Testis (tissue), 3 donors: ENCODE measurements around the gene GLUL. TPM values are rescaled to one million over a fixed set of nuclear protein-coding genes. Genes with fewer than 3 reads are reported as not detected.

Experiments
- DNase-seq: peaks from one replicate; pipeline ENCODE4 v3.0.0-alpha.2; 2019
- H3K27ac ChIP-seq, 2 donors: fragments of 200-600 bp; sonication (generic); one replicate each; pipeline ENCODE4 v1.5.1; 2019
- H3K27me3 ChIP-seq: fragments of 200-600 bp; sonication (generic); one replicate; pipeline ENCODE4 v1.5.1; 2019
- H3K36me3 ChIP-seq: fragments of 200-600 bp; sonication (generic); one replicate; pipeline ENCODE4 v1.5.1; 2017; ENCODE audit warnings: low read depth; ENCODE audit errors: missing control alignments
- H3K4me1 ChIP-seq: fragments of 200-600 bp; sonication (generic); one replicate; pipeline ENCODE4 v1.5.1; 2019
- H3K4me3 ChIP-seq, 2 donors: fragments of 200-600 bp; sonication (generic); one replicate each; pipeline ENCODE4 v1.5.1; 2017 to 2019
- H3K9me3 ChIP-seq: fragments of 200-600 bp; sonication (generic); one replicate; pipeline ENCODE4 v1.5.1; 2017
- POLR2A ChIP-seq: fragments of 450-650 bp; IDR thresholded peaks from one replicate; pipeline ENCODE4 v1.6.1; 2017; ENCODE audit warnings: antibody characterized with exemption, mild to moderate bottlenecking, moderate library complexity
- WGBS, 2 donors: methylation state at CpG; one replicate each; pipeline ENCODE4 v1.1.5; 2018; 5-methylcytosine and 5-hydroxymethylcytosine counted together
- intact Hi-C: fragments of 100-400 bp; cut with DNase I; formaldehyde crosslinking; loops from one replicate; pipeline ENCODE4 v1.15.1; 2023; ENCODE audit warnings: low total_unique reads
- polyA plus RNA-seq: library from polyadenylated mRNA; stranded (reverse); fragments of 350-450 nt; fragmentation: Illumina TruSeq; extraction: RNeasy Lipid Tissue Mini Kit (QIAGEN cat#74804); gene quantifications from one replicate; pipeline ENCODE4 v1.2.3, GENCODE V29; 2014; ENCODE audit warnings: low read depth, low replicate concordance; ENCODE audit not compliant: insufficient read depth
- total RNA-seq, 2 donors: library from RNA; depleted of rRNA; stranded (reverse); fragments of >200 nt; gene quantifications; one replicate each; pipeline ENCODE4 v1.2.3, GENCODE V29; 2016
- TF ChIP-seq, protein P1 (sequence below), 3 experiments: fragments of 450-650 bp in 2 of 3; fragments of 200-600 bp in 1 of 3; sonication (generic) in 1 of 3; IDR thresholded peaks; one replicate each; pipeline ENCODE4 v1.5.1; 2016 to 2019; ENCODE audit warnings: antibody characterized with exemption in 3 of 3, mild to moderate bottlenecking in 2 of 3, moderate library complexity in 1 of 3

GLUL gene
- total and polyA plus RNA-seq, 3 donors from 2014 or later = 958 to 1,224 (median 1,066) TPM

DNA sequence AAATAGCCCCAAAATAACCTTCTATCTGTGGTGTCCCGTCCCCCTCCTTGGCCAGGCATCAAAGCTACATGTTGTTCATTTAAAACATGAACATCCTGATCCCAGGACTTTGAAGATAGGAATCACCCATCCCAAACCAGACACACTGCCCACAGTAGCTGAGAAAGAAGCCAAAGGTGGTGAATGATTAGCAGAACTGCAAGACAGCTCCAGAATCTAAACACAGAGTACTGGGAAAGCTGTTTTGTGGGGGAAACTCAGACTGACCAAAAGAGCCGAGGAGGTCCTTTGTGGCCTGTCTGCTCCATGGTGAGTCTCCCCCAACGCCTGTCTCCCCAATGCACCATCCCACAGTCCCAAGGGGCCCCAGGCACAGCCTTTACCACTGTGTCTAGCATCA lies 16.1 kb upstream of the GLUL start:
- intact Hi-C loops = no loop called here
- TF ChIP-seq, protein P1, sequence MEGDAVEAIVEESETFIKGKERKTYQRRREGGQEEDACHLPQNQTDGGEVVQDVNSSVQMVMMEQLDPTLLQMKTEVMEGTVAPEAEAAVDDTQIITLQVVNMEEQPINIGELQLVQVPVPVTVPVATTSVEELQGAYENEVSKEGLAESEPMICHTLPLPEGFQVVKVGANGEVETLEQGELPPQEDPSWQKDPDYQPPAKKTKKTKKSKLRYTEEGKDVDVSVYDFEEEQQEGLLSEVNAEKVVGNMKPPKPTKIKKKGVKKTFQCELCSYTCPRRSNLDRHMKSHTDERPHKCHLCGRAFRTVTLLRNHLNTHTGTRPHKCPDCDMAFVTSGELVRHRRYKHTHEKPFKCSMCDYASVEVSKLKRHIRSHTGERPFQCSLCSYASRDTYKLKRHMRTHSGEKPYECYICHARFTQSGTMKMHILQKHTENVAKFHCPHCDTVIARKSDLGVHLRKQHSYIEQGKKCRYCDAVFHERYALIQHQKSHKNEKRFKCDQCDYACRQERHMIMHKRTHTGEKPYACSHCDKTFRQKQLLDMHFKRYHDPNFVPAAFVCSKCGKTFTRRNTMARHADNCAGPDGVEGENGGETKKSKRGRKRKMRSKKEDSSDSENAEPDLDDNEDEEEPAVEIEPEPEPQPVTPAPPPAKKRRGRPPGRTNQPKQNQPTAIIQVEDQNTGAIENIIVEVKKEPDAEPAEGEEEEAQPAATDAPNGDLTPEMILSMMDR (IDR thresholded peaks at IDR 0.05) = no peak
- TF ChIP-seq POLR2A = no peak
- 37 to 48% methylated on average over 2 to 3 of the region's 3 CpGs for WGBS, 2 donors

DNA sequence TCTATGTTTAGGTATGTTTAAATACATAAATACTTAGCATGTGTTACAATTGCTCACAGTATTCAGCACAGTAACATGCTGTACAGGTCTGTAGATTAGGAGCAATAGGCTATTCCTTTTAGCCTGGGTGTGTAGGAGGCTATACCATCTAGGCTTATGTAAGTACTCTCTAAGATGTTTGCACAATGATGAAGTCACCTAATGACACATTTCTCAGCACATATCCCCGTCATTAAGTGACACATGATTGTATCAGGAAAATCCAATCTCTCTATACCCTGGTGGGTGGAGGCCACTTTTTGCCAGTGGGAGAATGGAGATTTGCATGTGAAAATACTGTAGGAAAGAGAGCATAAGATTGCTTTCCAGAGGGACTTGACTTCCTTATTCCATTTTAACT lies 14.4 kb upstream of the GLUL start:
- no peaks in the 10 kb centered on the region for H3K27me3 ChIP-seq
- no peaks in the 10 kb centered on the region for H3K36me3 ChIP-seq
- no peak for TF ChIP-seq POLR2A
- TF ChIP-seq, protein P1 (IDR thresholded peaks at IDR 0.05) = no peak
- 79 to 88% methylated on average over 1 of the region's 1 CpG for whole genome bisulfite sequencing, 2 donors
- intact Hi-C loops = no loop called here
- H3K4me3 ChIP-seq = no peak overlapping the region
- H3K4me1 ChIP-seq = no peaks in the 10 kb centered on the region
- H3K9me3 ChIP-seq = no peaks in the 10 kb centered on the region
- no peak for DNase-seq
- no peak overlapping the region for H3K27ac ChIP-seq

More for the DNA sequence above, 16.1 kb upstream of the GLUL start:
- H3K27me3 ChIP-seq = no peaks in the 10 kb centered on the region
- no peaks in the 10 kb centered on the region for H3K9me3 ChIP-seq
- no peak overlapping the region for H3K27ac ChIP-seq
- no peak for DNase-seq
- H3K4me3 ChIP-seq = no peak overlapping the region
- no peaks in the 10 kb centered on the region for H3K4me1 ChIP-seq
- no peaks in the 10 kb centered on the region for H3K36me3 ChIP-seq

DNA sequence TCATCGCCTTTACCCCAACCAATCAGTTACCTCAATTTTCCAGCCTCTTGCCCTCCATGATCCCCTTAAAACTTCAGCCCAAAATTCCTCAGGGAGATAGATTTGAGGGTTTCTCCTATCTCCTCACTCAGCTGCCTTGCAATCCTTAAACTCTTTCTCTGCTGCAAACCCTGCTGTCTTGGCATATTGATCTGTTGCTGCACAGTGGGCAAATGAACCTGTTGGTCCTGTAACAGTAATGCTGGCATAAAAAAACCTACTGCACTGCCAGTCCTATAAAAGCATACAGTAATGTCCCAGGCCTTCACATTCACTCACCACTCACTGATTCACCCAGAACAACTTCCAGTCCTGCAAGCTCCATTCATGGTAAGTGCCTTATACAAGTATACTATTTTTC lies 14.0 kb upstream of the GLUL start:
- TF ChIP-seq, protein P1 (IDR thresholded peaks at IDR 0.05) = no peak
- TF ChIP-seq POLR2A = no peak
- no peak for DNase-seq
- Histone ChIP-seq H3K4me3 (no peak overlapping the region), H3K36me3 (no peaks in the 10 kb centered on the region), H3K27me3 (no peaks in the 10 kb centered on the region), H3K27ac (no peak overlapping the region), H3K9me3 (no peaks in the 10 kb centered on the region), H3K4me1 (no peaks in the 10 kb centered on the region)
- intact Hi-C loops = no loop called here
- 89 to 91% methylated on average over 1 of the region's 1 CpG for WGBS, 2 donors

DNA sequence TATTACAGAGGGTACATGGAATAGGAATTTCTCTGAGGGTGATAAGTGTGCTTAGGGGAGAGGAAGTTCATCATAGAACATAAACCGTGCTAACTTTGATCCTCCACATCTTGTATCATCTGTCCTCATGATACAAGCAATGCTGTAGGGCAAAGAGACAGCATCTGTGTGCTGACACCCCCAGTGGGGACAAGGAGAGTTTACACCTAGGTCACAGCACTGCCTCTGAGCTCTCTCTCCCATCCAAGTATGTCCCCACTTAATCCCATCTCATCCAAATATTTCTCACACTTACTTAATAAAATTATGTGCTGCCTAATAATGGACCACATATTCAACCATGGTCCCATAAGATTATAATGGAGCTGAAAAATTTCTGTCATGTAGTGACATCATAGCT lies 13.2 kb upstream of the GLUL start:
- H3K27me3 ChIP-seq = no peaks in the 10 kb centered on the region
- H3K27ac ChIP-seq = no peak overlapping the region
- H3K4me1 ChIP-seq = no peaks in the 10 kb centered on the region
- H3K4me3 ChIP-seq = no peak overlapping the region
- no peaks in the 10 kb centered on the region for H3K36me3 ChIP-seq
- no peak for DNase-seq
- 64 to 80% methylated on average over 1 of the region's 1 CpG for WGBS, 2 donors
- intact Hi-C loops = no loop called here
- H3K9me3 ChIP-seq = no peaks in the 10 kb centered on the region
- no peak for TF ChIP-seq POLR2A
- TF ChIP-seq, protein P1 (IDR thresholded peaks at IDR 0.05) = no peak

DNA sequence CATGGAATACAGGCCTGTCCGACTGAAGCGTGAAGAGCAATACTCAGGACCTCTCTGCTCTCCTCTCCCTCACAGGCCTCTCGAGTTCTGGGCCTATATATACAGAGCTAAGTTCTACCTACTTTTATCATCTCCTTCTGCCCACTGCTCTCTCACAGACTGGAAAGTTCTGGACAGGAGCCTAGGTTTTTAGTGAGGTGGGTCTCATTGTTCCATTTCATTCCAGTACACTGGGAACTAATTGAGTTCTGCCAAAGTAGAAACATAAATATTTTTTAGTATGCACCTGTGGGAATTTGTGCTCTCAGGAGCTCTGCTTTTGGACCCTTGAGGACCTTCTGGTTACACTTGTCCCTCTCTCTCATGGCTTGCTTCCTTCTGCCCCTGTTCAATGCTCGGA lies 9.0 kb upstream of the GLUL start, which contains the start of gene TEDDM1:
TSS of gene TEDDM1 (minus strand) at position 101 of the 400 bp plus-strand sequence. CDS start 182 bp downstream, outside the sequence.
- Histone ChIP-seq H3K27ac (no peak within 1 kb of the TSS), H3K36me3 (no peaks in the 10 kb centered on the region), H3K4me3 (no peak within 1 kb of the TSS), H3K9me3 (no peaks in the 10 kb centered on the region), H3K4me1 (peaks cover 18% of the 10 kb centered on the region), H3K27me3 (no peaks in the 10 kb centered on the region)
- intact Hi-C loops = no loop called here
- TF ChIP-seq POLR2A = no peak
- WGBS, 2 donors = 82 to 92% methylated on average over 4 of the region's 4 CpGs
- no peak for DNase-seq
